Measurements from ENCODE around the gene SCYGR1.
"Not testable (repeated sequence)": the region's sequence is repeated elsewhere in the genome, so short reads cannot be mapped to it uniquely, and the experiment has no call there.

The SCYGR1 gene

GRCh38 chr2:227402959-227403358 lies 15.2 kb upstream of the SCYGR1 start:
- DNase-seq (ENCODE audit: low spot score) = peak; percentile 85

- DNase-seq (ENCODE audit: low spot score) = no peak
These were observed 14.6 kb upstream of the SCYGR1 start for GRCh38 chr2:227402321-227402720.

- no peak for DNase-seq (ENCODE audit: low spot score)
These were observed 13.8 kb upstream of the SCYGR1 start for GRCh38 chr2:227401550-227401949.

DNA sequence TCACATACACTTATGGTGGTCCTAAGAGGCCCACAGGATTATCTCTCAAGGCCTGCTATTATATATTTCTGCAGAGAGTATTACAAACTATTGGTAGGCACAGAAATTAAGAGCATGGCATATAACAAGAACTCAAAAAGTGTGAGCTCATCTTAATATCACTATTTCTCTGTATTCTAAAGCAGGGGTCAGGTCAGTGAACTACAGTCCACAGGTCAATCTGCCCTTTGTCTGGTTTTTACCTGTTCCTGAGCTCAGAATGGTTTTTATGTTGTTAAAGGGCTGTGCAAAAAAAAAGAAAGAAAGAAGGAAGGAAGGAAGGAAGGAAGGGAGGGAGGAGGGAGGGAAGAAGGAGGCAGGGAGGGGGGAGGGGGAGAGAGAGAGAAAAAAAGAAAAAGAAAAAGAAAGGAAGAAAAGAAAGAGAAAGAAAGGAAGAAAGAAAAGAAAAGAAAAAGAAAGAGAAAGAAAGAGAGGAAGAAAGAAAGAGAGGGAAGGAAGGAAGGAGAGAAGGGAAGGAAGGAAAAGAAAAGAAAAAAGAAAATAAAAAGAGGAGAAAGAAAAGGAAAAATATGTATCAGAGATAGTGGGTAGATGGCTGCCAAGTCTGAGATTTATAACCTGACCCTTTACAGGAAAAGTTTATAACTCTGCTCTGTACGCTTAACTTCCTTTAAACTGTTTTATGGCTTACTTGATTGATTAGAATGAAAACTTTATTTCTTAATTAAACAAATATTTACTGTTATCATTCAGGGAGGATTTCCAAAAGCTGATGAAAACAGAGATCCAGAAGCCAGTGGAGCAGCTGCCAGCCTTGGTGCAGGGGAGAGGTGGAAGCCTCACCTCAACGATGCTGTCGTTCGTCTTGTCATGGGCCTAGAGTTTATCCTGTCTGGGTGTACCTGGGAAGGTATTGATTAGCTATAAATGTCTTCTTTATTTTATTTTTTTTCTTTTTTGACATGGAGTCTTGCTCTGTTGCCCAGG lies 11.2 kb upstream of the SCYGR1 start:
- no peak for DNase-seq (ENCODE audit: low spot score)

DNA sequence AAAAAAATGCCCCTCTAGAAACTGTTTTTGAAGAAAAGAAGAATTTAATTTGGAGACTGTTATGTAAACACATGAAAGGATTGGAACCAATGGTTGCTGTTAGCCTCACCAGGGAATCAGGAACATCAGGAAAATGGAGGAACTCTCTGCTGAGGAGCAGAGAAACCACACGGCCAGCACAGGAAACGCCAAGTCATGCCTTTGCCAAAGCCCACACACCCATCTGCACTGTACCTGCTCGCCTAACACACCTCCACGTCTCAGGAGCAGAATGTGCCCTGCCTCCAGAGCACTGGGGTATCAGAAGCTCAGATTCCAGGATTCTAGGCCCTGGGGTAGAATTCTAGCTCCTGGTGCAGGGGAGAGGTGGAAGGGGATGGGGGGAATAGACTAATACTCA lies 9.8 kb upstream of the SCYGR1 start:
- no peak for DNase-seq (ENCODE audit: low spot score)

DNA sequence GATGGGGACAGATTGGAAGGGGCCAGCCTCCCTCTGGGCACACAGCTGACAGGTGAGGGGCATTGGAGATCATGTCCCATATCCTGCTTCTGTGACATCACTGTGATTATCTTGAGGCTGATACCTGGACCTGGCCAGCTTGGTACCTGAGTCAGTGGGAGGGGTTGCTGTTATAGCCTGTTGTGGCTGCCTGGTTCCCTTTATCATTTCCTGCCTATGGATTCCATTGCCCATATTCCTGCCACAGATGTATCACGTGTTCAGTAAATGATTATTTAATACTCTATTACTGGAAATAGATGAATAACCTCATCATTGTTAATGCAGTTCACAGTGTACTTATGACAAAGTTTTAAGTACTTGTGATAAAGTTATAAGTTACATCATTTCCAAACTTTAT lies 7.8 kb upstream of the SCYGR1 start:
- DNase-seq (ENCODE audit: low spot score) = peak; percentile 89

GRCh38 chr2:227394401-227394800 lies 6.7 kb upstream of the SCYGR1 start:
- DNase-seq (ENCODE audit: low spot score) = no peak

DNA sequence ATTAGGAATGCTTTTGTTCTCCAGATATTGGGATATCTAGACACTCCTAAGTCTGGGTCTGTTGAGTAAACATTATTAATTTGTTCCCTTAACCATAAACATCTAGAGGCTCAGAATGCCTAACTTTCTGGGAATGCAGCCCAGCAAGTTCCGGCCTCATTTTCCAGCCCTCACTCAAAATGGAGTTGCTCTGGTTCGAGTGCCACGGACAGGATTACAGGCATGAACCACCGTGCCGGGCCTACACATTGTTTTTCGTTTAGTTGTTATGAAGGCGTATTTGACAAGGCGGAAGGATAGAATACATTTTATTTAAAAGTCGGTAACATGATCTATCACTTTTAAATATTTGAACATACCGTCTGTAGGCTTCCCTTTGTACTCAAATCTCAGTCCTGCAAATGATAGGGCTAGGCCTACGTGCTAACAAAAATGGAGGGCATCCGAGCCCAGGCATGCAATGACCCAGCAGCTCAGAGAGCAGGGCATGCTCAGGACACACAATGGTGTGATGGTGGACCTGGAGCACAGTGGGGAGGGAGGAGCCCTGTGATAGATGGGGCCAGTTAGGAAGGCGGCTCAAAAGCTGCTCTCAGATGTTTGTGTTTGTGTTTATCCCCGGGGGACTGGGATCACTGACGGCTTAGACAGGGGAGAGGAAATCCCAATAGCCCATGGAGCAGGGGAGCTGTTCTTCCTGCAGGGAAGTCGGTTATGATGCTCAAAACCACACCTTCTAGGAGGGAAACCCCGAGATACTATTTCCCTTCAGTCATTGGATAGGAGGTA lies 2.9 kb upstream of the SCYGR1 start:
- no peak for DNase-seq (ENCODE audit: low spot score)

- DNase-seq (ENCODE audit: low spot score) = no peak
These were observed 1.9 kb upstream of the SCYGR1 start for GRCh38 chr2:227389661-227390060.

- DNase-seq (ENCODE audit: low spot score) = no peak
These were observed 1.5 kb upstream of the SCYGR1 start for GRCh38 chr2:227389231-227389630.

- no peak for DNase-seq (ENCODE audit: low spot score)
These were observed 825 bp upstream of the SCYGR1 start for GRCh38 chr2:227388537-227389011.

GRCh38 chr2:227386630-227387029 lies 1.1 kb downstream of the SCYGR1 start:
- DNase-seq (ENCODE audit: low spot score) = no peak

GRCh38 chr2:227383686-227384085 lies 4.1 kb downstream of the SCYGR1 start:
- DNase-seq (ENCODE audit: low spot score) = no peak

- DNase-seq (ENCODE audit: low spot score) = not testable (repeated sequence)
These were observed 5.4 kb downstream of the SCYGR1 start for GRCh38 chr2:227382241-227382835.

DNA sequence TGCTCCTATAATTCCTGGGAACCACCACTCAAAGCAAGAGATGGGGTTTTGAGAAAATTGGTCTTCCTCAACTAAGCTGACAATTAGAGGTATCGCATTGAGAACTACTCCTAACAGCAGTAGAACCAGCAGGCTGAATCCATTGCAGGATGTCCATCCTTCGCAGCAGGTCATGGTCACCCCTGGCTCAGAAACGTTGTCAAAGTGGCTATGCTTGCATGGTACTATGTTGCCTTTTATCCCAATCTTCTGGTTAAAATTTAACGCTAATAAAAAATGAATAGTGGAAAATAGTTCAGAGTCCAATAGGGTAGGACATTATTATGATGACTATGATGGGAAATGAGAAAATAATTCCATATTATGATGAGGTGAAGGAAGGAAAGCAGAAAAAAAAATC lies 8.7 kb downstream of the SCYGR1 start, which contains the start of gene TM4SF20:
Gene TM4SF20 (minus strand): TSS at position 212 of the 400 bp plus-strand sequence. CDS start 38 bp downstream, at position 174.
- DNase-seq (ENCODE audit: low spot score) = no peak

DNA sequence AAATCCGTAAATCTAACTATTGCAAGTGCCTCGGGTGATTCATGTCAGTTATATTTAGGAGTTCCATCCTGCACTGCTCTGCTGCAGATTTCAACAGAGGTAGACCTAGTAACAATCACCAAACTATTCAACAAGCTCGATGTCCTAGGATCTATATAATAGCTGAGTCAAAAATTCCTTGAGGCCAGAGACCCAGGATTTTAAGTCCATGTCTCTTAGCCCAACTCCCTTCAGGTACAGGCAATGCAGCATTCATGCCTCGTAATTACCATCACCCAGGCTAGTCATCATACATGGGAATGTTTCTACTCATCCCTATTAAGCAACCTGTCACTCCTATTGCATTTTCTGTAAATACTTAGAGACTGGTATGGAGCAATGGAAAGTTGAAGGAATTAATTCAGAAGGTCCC lies 9.4 kb downstream of the SCYGR1 start:
- DNase-seq (ENCODE audit: low spot score) = no peak

DNA sequence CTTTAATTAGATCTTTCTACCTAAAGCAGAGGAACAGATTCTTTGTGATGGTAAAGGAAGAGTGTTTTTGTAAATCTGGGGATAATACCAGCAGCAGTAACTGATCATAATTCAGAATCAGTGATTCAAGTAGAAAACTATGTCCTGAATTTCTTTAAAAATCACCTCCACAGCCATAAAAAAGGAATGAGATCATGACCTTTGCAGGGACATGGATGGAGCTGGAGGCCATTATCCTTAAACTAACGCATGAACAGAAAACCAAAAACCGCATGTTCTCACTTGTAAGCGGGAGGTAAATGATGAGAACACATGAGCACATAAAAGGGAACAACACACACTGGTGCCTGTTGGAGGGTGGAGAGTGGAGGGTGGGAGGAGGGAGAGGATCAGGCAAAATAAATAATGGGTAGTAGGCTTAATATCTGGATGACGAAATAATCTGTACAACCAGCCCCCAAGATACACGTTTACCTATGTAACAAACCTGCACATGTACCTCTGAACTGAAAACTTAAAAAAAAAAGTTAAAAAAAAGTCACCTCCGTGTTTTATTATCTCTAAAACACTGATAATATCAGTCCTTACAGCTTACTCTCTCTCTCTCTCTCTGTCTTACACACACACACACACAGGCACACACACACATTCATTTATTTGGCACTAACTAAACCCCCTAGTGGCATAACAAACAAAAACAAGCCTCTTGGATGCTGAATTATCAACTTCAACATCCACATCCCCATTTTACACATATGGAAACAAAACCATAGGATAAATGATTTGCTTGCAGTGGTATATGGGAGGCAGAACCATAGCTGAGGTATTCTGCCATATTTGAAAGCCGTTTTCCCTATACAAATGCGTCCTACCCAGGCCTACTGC lies 10.0 kb downstream of the SCYGR1 start:
- no peak for DNase-seq (ENCODE audit: low spot score)

- no peak for DNase-seq (ENCODE audit: low spot score)
These were observed 10.9 kb downstream of the SCYGR1 start for GRCh38 chr2:227376656-227377396.

- no peak for DNase-seq (ENCODE audit: low spot score)
These were observed 13.6 kb downstream of the SCYGR1 start for GRCh38 chr2:227374158-227374557.

- DNase-seq (ENCODE audit: low spot score) = no peak
These were observed 14.4 kb downstream of the SCYGR1 start for GRCh38 chr2:227373389-227373788.
